Smooth muscle cell (in vitro differentiated cells): ENCODE results near the gene SWI5. TPM values are rescaled to one million over a fixed set of nuclear protein-coding genes. Genes with fewer than 3 reads are reported as not detected.

Experiments used
- DNase-seq: peaks from one replicate; lab custom pipeline; 2025; ENCODE audit not compliant: unreplicated experiment; lab: John Stamatoyannopoulos, UW
- H2AFZ ChIP-seq: fragments of 200-600 bp; sonication (generic); 2 replicates; pipeline ENCODE4 v1.6.0; 2016; ENCODE audit warnings: antibody characterized with exemption, low read depth, mild to moderate bottlenecking
- H3F3A ChIP-seq: fragments of 200-600 bp; sonication (generic); 2 replicates; pipeline ENCODE4 v1.6.0; 2017; ENCODE audit warnings: antibody characterized with exemption, low read depth
- H3K27ac ChIP-seq: fragments of 200-600 bp; sonication (generic); 2 replicates; pipeline ENCODE4 v1.5.1; 2016; ENCODE audit warnings: low read depth, mild to moderate bottlenecking
- H3K27me3 ChIP-seq: fragments of 200-600 bp; sonication (generic); 2 replicates; pipeline ENCODE4 v1.6.1; 2016; ENCODE audit warnings: low read depth, mild to moderate bottlenecking
- H3K36me3 ChIP-seq: fragments of 200-600 bp; sonication (generic); 2 replicates; pipeline ENCODE4 v1.5.1; 2016; ENCODE audit warnings: low read depth
- H3K4me1 ChIP-seq: fragments of 200-600 bp; sonication (generic); 2 replicates; pipeline ENCODE4 v1.5.1; 2016; ENCODE audit warnings: low read depth
- H3K4me2 ChIP-seq: fragments of 200-600 bp; sonication (generic); 2 replicates; pipeline ENCODE4 v1.6.0; 2016; ENCODE audit warnings: mild to moderate bottlenecking
- H3K4me3 ChIP-seq: fragments of 200-600 bp; sonication (generic); 2 replicates; pipeline ENCODE4 v1.5.1; 2016; ENCODE audit warnings: mild to moderate bottlenecking
- H3K79me2 ChIP-seq: fragments of 200-600 bp; sonication (generic); 2 replicates; pipeline ENCODE4 v1.6.0; 2016; ENCODE audit warnings: low read depth, mild to moderate bottlenecking
- H3K9ac ChIP-seq: fragments of 200-600 bp; sonication (generic); 2 replicates; pipeline ENCODE4 v1.6.0; 2016; ENCODE audit warnings: low read depth
- H3K9me3 ChIP-seq: fragments of 200-600 bp; sonication (generic); replicated peaks from 2 replicates; pipeline ENCODE4 v1.5.1; 2016; ENCODE audit warnings: low read depth
- H4K20me1 ChIP-seq: fragments of 200-600 bp; sonication (generic); 2 replicates; pipeline ENCODE4 v1.6.0; 2016; ENCODE audit warnings: low read depth
- WGBS: methylation state at CpG from one replicate; pipeline ENCODE4 v1.1.7; 2016; ENCODE audit warnings: low lambda C conversion rate; 5-methylcytosine and 5-hydroxymethylcytosine counted together
- polyA plus RNA-seq: library from polyadenylated mRNA; unstranded; fragments of >200 nt; fragmentation: Nextera tagmentation; extraction: Ambion mirVana; gene quantifications from 2 replicates; pipeline ENCODE4 v1.2.1, GENCODE V29; 2016
- total RNA-seq: library from RNA; depleted of rRNA; stranded (reverse); fragments of >200 nt; gene quantifications from 2 replicates; pipeline ENCODE4 v1.2.3, GENCODE V29; 2014
- TF ChIP-seq, protein P1 (sequence below): fragments of 200-600 bp; sonication (generic); IDR thresholded peaks from 2 replicates; pipeline ENCODE4 v1.5.1; 2017; ENCODE audit warnings: borderline replicate concordance, mild to moderate bottlenecking, antibody characterized with exemption; ENCODE audit not compliant: insufficient read depth, poor library complexity, severe bottlenecking

The SWI5 gene
- total and polyA plus RNA-seq, 2 experiments from 2014 or later = 47.1 to 77.2 TPM

DNA sequence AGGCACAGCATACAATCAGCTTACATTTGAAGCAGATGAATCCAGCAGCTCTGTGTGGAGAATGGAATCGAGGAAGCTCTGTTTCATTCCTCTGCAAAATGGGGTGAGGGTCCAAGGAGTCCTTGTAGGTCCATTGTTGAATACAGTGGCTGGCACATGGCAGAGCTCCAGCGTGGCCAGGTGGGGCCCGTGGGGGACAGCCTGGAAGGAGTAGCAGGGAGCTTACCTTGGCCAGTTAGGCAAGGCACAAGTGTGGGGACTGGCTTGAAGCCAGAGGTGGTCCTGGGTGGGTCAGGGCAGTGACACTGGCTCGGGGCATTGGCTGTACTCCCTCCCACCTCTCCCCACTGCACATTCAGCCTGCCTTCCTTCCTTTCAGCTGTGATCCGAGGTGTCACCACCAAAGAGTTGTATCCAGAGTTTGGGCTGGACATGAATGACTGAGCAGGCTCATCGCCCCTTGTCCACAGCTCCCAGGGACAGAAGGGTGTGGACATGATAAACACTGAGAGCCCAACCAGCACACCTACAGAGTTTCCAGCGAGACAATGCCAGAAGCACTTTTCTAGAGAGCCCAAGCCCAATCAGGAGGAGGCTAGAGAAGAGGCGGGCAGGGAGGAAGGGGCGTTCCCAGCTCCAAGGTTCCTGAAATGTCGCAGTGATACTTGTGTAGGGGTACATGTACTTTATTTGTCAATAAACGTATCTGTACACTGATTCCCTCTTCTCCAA is 12.4 kb downstream of the SWI5 start:
- Histone ChIP-seq H4K20me1 (no peaks in the 10 kb centered on the region), H3K4me1 (no peaks in the 10 kb centered on the region), H3K27ac (no peak overlapping the region), H3K27me3 (no peaks in the 10 kb centered on the region), H3K4me2 (no peak overlapping the region), H3F3A (no peaks in the 10 kb centered on the region), H3K4me3 (no peak overlapping the region), H3K36me3 (no peaks in the 10 kb centered on the region), H3K79me2 (no peaks in the 10 kb centered on the region), H3K9ac (no peak overlapping the region), H2AFZ (no peak overlapping the region), H3K9me3 (no peaks in the 10 kb centered on the region)
- TF ChIP-seq, protein P1, sequence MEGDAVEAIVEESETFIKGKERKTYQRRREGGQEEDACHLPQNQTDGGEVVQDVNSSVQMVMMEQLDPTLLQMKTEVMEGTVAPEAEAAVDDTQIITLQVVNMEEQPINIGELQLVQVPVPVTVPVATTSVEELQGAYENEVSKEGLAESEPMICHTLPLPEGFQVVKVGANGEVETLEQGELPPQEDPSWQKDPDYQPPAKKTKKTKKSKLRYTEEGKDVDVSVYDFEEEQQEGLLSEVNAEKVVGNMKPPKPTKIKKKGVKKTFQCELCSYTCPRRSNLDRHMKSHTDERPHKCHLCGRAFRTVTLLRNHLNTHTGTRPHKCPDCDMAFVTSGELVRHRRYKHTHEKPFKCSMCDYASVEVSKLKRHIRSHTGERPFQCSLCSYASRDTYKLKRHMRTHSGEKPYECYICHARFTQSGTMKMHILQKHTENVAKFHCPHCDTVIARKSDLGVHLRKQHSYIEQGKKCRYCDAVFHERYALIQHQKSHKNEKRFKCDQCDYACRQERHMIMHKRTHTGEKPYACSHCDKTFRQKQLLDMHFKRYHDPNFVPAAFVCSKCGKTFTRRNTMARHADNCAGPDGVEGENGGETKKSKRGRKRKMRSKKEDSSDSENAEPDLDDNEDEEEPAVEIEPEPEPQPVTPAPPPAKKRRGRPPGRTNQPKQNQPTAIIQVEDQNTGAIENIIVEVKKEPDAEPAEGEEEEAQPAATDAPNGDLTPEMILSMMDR = no peak
- 92% methylated on average over 11 of the region's 11 CpGs for WGBS
- no peak for DNase-seq

DNA sequence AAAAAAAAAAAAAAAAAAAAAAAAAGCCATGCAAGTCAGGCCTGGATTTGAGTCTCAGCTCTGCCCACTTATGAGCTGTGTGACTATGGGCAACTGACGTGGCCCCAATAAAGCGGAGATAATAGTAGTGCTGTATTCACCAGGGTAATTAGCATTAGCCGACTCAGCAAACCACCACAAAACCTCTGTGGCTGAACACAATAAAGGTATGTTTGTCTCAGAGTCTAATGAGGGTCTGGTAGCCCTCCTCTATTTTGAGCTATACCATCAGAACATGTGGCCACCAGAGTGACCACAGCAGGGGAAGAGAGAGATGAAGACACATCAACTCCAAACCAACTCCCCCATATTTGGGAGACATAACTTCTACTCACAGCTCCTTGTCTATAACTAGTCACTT is 15.9 kb downstream of the SWI5 start:
- Histone ChIP-seq H3K79me2 (no peaks in the 10 kb centered on the region), H3K27me3 (no peaks in the 10 kb centered on the region), H3K4me3 (no peak overlapping the region), H4K20me1 (no peaks in the 10 kb centered on the region), H3K36me3 (no peaks in the 10 kb centered on the region), H3K4me1 (no peaks in the 10 kb centered on the region), H2AFZ (no peak overlapping the region), H3K27ac (no peak overlapping the region), H3K4me2 (no peak overlapping the region), H3K9ac (no peak overlapping the region), H3K9me3 (no peaks in the 10 kb centered on the region), H3F3A (no peaks in the 10 kb centered on the region)
- TF ChIP-seq, protein P1 = no peak
- no peak for DNase-seq
- 89% methylated on average over 3 of the region's 3 CpGs for WGBS

DNA sequence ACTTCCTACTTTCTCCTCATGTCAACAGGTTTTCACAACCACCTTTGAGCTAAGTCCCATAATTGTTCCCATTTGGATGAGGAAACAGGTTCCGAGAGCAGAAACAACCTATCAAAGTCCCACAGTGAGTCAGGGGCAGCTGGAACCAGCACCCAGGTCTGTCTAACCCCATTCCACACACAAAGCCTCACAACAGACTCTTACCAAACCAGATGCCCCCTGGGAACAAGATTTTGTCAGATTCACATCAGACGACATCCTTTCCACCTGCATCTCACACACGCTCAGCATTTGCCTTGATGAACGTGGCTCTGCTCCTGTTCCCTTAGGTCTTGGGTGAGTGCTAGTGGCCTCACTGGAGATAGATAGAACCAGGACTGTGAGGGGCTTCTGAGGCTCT is 17.0 kb downstream of the SWI5 start:
- no peak overlapping the region for H3K9ac ChIP-seq
- H3K36me3 ChIP-seq = no peaks in the 10 kb centered on the region

More for the DNA sequence above, 17.0 kb downstream of the SWI5 start:
- no peak overlapping the region for H3K4me2 ChIP-seq
- no peaks in the 10 kb centered on the region for H3K79me2 ChIP-seq
- H3K4me3 ChIP-seq = no peak overlapping the region
- DNase-seq = no peak
- no peak overlapping the region for H2AFZ ChIP-seq
- no peaks in the 10 kb centered on the region for H3K27me3 ChIP-seq
- no peaks in the 10 kb centered on the region for H4K20me1 ChIP-seq
- H3K27ac ChIP-seq = no peak overlapping the region
- 91% methylated on average over 4 of the region's 4 CpGs for WGBS
- H3K9me3 ChIP-seq = no peaks in the 10 kb centered on the region
- H3K4me1 ChIP-seq = no peaks in the 10 kb centered on the region
- TF ChIP-seq, protein P1 = no peak
- no peaks in the 10 kb centered on the region for H3F3A ChIP-seq
